Endodermal cell (in vitro differentiated cells): Measurements from ENCODE around the gene DCANP1. TPM values are rescaled to one million over a fixed set of nuclear protein-coding genes. Genes with fewer than 3 reads are reported as not detected.

Source experiments
- DNase-seq: peaks from one replicate; pipeline ENCODE4 v3.0.0-alpha.2; 2017
- H3K27ac ChIP-seq: 2 replicates; pipeline ENCODE4 v1.5.1; 2013; ENCODE audit warnings: mild to moderate bottlenecking, low read depth, low read length, moderate library complexity
- H3K27me3 ChIP-seq: 2 replicates; pipeline ENCODE4 v1.6.1; 2013; ENCODE audit warnings: mild to moderate bottlenecking, low read length, moderate library complexity; ENCODE audit not compliant: insufficient read depth, control insufficient read depth, poor library complexity, severe bottlenecking
- H3K36me3 ChIP-seq: 2 replicates; pipeline ENCODE4 v1.7.0; 2013; ENCODE audit warnings: mild to moderate bottlenecking, low read length, moderate library complexity; ENCODE audit not compliant: control insufficient read depth, insufficient read depth
- H3K4me1 ChIP-seq: one replicate; pipeline ENCODE4 v1.7.0; 2013; ENCODE audit warnings: low read length; ENCODE audit not compliant: control insufficient read depth, insufficient read depth
- H3K4me3 ChIP-seq: 2 replicates; pipeline ENCODE4 v1.5.1; 2013; ENCODE audit warnings: mild to moderate bottlenecking, low read length, moderate library complexity
- H3K9ac ChIP-seq: 2 replicates; pipeline ENCODE4 v1.6.1; 2013; ENCODE audit warnings: mild to moderate bottlenecking, low read length, moderate library complexity; ENCODE audit not compliant: poor library complexity, severe bottlenecking; ENCODE audit errors: extremely low read depth
- H3K9me3 ChIP-seq: 2 replicates; pipeline ENCODE4 v1.6.1; 2013; ENCODE audit warnings: mild to moderate bottlenecking, low read length, moderate library complexity; ENCODE audit not compliant: control insufficient read depth
- H3K27ac Mint-ChIP-seq: 2 replicates; pipeline ENCODE4 v1.8.0; 2020; ENCODE audit warnings: mixed read lengths
- H3K27me3 Mint-ChIP-seq: 2 replicates; pipeline ENCODE4 v1.8.0; 2021; ENCODE audit warnings: mild to moderate bottlenecking, mixed read lengths; ENCODE audit not compliant: insufficient read depth
- H3K36me3 Mint-ChIP-seq: 2 replicates; pipeline ENCODE4 v1.8.0; 2020; ENCODE audit warnings: low read depth, mixed read lengths
- H3K4me1 Mint-ChIP-seq: 2 replicates; pipeline ENCODE4 v1.8.0; 2020; ENCODE audit warnings: mixed read lengths
- H3K4me3 Mint-ChIP-seq: 2 replicates; pipeline ENCODE4 v1.8.0; 2020; ENCODE audit warnings: mild to moderate bottlenecking, moderate library complexity, mixed read lengths
- H3K9me3 Mint-ChIP-seq: 2 replicates; pipeline ENCODE4 v1.8.0; 2020; ENCODE audit warnings: mild to moderate bottlenecking, mixed read lengths
- WGBS, 2 experiments: methylation state at CpG; one replicate each; pipeline versions ENCODE4 v1.1.5 to v1.1.7; 2013; ENCODE audit warnings: missing lambda C conversion rate in 2 of 2, mixed read lengths in 1 of 2; ENCODE audit not compliant: insufficient coverage in 1 of 2, insufficient read length in 1 of 2; 5-methylcytosine and 5-hydroxymethylcytosine counted together
- total RNA-seq, 2 donors: library from RNA; stranded (reverse); fragmentation: NEBNext Ultra II Directional in 1 of 2; extraction: Animal tissue kit (Norgen Biotek cat#: 25700) in 1 of 2; gene quantifications; 2 replicates in 1 of 2; 3 replicates in 1 of 2; pipeline ENCODE4 v1.2.1, GENCODE V29; 2021
- TF ChIP-seq, protein P1 (sequence below): fragments of 200-600 bp; sonication (generic); conservative IDR thresholded peaks from 2 replicates; pipeline ENCODE4 v1.5.0; 2021; ENCODE audit warnings: antibody characterized with exemption, mild to moderate bottlenecking

DCANP1 gene
- total RNA-seq, 2 donors from 2014 or later, result not detected

DNA sequence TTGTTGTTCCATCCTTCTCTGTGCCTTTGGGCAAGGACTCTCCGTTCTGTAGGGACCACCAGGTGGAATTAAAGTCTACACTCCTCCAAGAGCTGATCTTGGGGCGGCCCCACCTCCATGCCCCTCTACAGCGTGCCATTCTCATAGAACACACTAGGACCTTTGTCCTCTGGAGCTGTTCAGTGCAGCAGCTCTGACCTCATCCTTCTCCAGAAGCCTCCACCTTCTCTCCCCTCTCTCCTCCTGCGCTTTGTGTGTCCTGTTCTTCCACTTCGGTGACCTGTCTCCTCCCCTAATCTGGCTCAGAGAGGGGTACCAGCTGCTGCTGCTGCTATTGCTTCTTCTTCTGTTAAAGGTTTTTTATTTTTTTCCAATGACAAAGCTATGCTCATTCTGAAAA, 46.3 kb downstream of the DCANP1 start:
- no peaks in the 10 kb centered on the region for H3K27me3 ChIP-seq
- peaks cover 5% of the 10 kb centered on the region for H3K9me3 Mint-ChIP-seq
- peaks cover 7% of the 10 kb centered on the region for H3K9me3 ChIP-seq
- H3K36me3 ChIP-seq, result no peaks in the 10 kb centered on the region
- H3K9ac ChIP-seq, result no peak overlapping the region
- no peaks in the 10 kb centered on the region for H3K4me1 ChIP-seq
- H3K36me3 Mint-ChIP-seq, result peaks cover 2% of the 10 kb centered on the region
- 10 to 16% methylated on average over 2 to 5 of the region's 5 CpGs for WGBS, 2 experiments
- peaks cover 36% of the 10 kb centered on the region for H3K4me1 Mint-ChIP-seq
- H3K27ac Mint-ChIP-seq, result no peak overlapping the region
- TF ChIP-seq, protein P1, sequence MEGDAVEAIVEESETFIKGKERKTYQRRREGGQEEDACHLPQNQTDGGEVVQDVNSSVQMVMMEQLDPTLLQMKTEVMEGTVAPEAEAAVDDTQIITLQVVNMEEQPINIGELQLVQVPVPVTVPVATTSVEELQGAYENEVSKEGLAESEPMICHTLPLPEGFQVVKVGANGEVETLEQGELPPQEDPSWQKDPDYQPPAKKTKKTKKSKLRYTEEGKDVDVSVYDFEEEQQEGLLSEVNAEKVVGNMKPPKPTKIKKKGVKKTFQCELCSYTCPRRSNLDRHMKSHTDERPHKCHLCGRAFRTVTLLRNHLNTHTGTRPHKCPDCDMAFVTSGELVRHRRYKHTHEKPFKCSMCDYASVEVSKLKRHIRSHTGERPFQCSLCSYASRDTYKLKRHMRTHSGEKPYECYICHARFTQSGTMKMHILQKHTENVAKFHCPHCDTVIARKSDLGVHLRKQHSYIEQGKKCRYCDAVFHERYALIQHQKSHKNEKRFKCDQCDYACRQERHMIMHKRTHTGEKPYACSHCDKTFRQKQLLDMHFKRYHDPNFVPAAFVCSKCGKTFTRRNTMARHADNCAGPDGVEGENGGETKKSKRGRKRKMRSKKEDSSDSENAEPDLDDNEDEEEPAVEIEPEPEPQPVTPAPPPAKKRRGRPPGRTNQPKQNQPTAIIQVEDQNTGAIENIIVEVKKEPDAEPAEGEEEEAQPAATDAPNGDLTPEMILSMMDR, result no peak
- H3K4me3 ChIP-seq, result peak overlapping the region; percentile 85
- no peak overlapping the region for H3K27ac ChIP-seq
- DNase-seq, result peak; percentile 65
- H3K27me3 Mint-ChIP-seq, result peaks cover 41% of the 10 kb centered on the region
- peak overlapping the region; percentile 78 for H3K4me3 Mint-ChIP-seq

DNA sequence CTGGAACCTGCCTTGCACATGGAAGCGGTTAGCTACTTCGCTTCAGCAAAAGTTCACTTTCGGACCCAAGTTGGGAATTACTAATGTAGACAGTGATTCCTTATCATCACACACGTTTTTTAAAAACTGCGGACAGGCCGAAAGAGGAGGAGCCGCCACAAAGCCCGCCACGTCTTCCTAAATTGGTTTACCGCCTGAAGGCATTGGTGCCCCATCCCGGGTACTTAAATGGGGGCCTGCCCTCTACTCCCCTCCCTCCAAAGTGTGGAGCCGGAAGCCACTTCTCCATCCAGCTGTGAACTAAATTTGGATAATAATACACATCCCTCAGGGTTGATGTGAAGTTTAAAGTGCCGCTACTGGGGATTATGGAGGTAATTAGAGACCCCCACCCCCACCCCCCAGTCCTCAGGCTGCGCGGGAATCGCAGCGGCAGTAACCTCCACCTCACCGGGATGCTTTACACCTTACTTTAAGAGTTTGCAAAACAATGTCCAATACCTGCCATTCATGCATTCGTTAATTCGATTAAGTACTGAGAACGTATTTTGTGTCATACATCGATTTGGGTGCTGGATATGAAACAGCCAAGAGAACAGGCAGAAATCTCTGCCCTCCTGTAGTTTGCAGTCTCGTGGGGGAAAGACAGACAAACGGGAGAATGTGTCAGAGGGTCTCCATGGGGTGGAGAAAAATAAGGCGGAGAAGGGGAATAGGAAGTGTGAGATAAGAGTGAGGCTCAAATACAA, 47.2 kb downstream of the DCANP1 start:
- peaks cover 1% of the 10 kb centered on the region for H3K9me3 Mint-ChIP-seq
- peaks cover 45% of the 10 kb centered on the region for H3K4me1 Mint-ChIP-seq
- H3K4me1 ChIP-seq, result peaks cover 5% of the 10 kb centered on the region
- peak overlapping the region; percentile 94 for H3K27ac Mint-ChIP-seq
- TF ChIP-seq, protein P1, result no peak
- no peaks in the 10 kb centered on the region for H3K36me3 ChIP-seq
- H3K4me3 Mint-ChIP-seq, result peak overlapping the region; percentile 78
- no peaks in the 10 kb centered on the region for H3K27me3 ChIP-seq
- peaks cover 1% of the 10 kb centered on the region for H3K9me3 ChIP-seq
- peaks cover 32% of the 10 kb centered on the region for H3K27me3 Mint-ChIP-seq
- H3K36me3 Mint-ChIP-seq, result peaks cover 2% of the 10 kb centered on the region
- WGBS, 2 experiments, result 3 to 8% methylated on average over 12 to 25 of the region's 25 CpGs
- peak overlapping the region; percentile 63 for H3K9ac ChIP-seq
- no peak overlapping the region for H3K27ac ChIP-seq
- peak overlapping the region; percentile 85 for H3K4me3 ChIP-seq
- peak; percentile 87 for DNase-seq

DNA sequence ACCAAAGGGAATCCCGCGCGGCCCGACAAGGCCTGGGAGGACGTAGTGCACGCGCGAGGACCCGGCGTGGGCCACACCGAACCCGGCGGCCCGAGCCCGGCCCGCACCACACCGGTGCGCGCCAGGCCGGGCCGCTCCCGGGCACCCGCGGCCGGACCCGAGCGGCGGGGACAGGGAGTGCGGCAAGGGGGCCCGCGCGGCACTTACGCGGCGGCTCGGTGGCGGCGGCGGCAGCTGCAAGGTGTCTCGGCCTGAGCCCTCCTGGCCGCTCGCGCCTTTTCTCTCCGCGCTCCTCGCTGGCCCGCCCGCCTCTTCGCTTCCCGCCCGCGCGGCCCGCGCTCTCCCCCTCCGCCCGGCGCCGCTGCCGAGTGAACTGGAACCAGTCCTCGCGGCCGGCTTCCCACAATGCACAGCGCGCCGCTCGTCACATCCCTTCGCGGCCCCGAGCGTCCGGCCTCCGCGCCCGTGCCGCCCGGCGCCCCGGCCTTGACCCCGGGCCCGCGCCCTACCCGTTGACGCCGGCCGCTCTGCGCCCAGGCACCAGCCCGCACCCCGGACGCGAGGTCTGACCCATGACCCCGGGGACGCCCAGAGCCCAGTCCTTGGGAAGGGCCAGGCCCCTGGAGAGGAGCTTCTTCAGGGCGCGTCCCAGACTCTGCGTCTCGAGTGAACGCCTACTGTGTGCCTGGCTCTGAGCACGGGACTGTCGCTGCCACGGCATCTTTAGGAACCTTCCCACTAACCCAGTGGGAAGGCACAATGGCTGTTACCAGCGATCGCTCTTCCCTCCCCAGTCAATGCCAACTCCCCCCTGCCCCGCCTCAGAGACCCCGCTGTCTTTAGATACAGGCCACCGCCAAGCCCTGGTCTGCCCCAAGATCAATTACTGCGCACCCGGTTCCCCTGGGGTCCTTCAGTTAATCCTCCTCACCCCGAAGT, 48.0 kb downstream of the DCANP1 start, which contains the start of gene MACROH2A1:
TSS of gene MACROH2A1 (minus strand) at position 377 of the 939 bp plus-strand sequence. CDS start 10,138 bp downstream, outside the sequence.
- TF ChIP-seq, protein P1, result peak; percentile 15
- Mint-ChIP-seq H3K9me3 (no peaks in the 10 kb centered on the region), H3K4me3 (peak within 1 kb of the TSS; percentile 78), H3K27me3 (peaks cover 25% of the 10 kb centered on the region), H3K4me1 (peaks cover 53% of the 10 kb centered on the region), H3K27ac (peak within 1 kb of the TSS; percentile 94), H3K36me3 (peaks cover 3% of the 10 kb centered on the region)
- Histone ChIP-seq H3K4me3 (peak within 1 kb of the TSS; percentile 85), H3K36me3 (no peaks in the 10 kb centered on the region), H3K27ac (peak within 1 kb of the TSS; percentile 77), H3K4me1 (peaks cover 13% of the 10 kb centered on the region), H3K27me3 (no peaks in the 10 kb centered on the region), H3K9ac (peak within 1 kb of the TSS; percentile 89), H3K9me3 (no peaks in the 10 kb centered on the region)
- WGBS, 2 experiments, result 0% methylated on average over 41 to 109 of the region's 109 CpGs
- peak; percentile 91 for DNase-seq
